ENCODE results near the gene PDLIM5. TPM values are rescaled to one million over a fixed set of nuclear protein-coding genes. Genes with fewer than 3 reads are reported as not detected.
A peak's percentile ranks its signal among the peaks of the same experiment; 100 is the strongest.

Gene PDLIM5
- total RNA-seq, 1 donor: 124 TPM

- no peak for TF ChIP-seq CTCF (IDR thresholded peaks at IDR 0.05; ENCODE audit: insufficient read depth, low read length)
- H3K4me3 ChIP-seq (ENCODE audit: low read depth, low read length): no peak overlapping the region
- no peak for DNase-seq (ENCODE audit: low read depth)
Measured at GRCh38 chr4:94488670-94489069, 36.9 kb downstream of the PDLIM5 start.

GRCh38 chr4:94489098-94489497 lies 37.4 kb downstream of the PDLIM5 start:
- TF ChIP-seq CTCF (IDR thresholded peaks at IDR 0.05; ENCODE audit: insufficient read depth, low read length): no peak
- no peak overlapping the region for H3K4me3 ChIP-seq (ENCODE audit: low read depth, low read length)
- no peak for DNase-seq (ENCODE audit: low read depth)

GRCh38 chr4:94490437-94490836 lies 38.7 kb downstream of the PDLIM5 start:
- no peak for DNase-seq (ENCODE audit: low read depth)
- no peak overlapping the region for H3K4me3 ChIP-seq (ENCODE audit: low read depth, low read length)
- TF ChIP-seq CTCF (IDR thresholded peaks at IDR 0.05; ENCODE audit: insufficient read depth, low read length): no peak

- TF ChIP-seq CTCF (IDR thresholded peaks at IDR 0.05; ENCODE audit: insufficient read depth, low read length): no peak
- peak; percentile 64 for DNase-seq (ENCODE audit: low read depth)
- H3K4me3 ChIP-seq (ENCODE audit: low read depth, low read length): no peak overlapping the region
Measured at GRCh38 chr4:94491322-94491721, 39.6 kb downstream of the PDLIM5 start.

- no peak for TF ChIP-seq CTCF (IDR thresholded peaks at IDR 0.05; ENCODE audit: insufficient read depth, low read length)
- DNase-seq (ENCODE audit: low read depth): no peak
- H3K4me3 ChIP-seq (ENCODE audit: low read depth, low read length): no peak overlapping the region
Measured at GRCh38 chr4:94495408-94495807, 43.7 kb downstream of the PDLIM5 start.

GRCh38 chr4:94497690-94498089 lies 45.9 kb downstream of the PDLIM5 start:
- H3K4me3 ChIP-seq (ENCODE audit: low read depth, low read length): no peak overlapping the region
- TF ChIP-seq CTCF (IDR thresholded peaks at IDR 0.05; ENCODE audit: insufficient read depth, low read length): no peak
- DNase-seq (ENCODE audit: low read depth): no peak

- no peak overlapping the region for H3K4me3 ChIP-seq (ENCODE audit: low read depth, low read length)
- TF ChIP-seq CTCF (IDR thresholded peaks at IDR 0.05; ENCODE audit: insufficient read depth, low read length): no peak
- DNase-seq (ENCODE audit: low read depth): no peak
Measured at GRCh38 chr4:94498502-94498901, 46.8 kb downstream of the PDLIM5 start.
